H1 (cell line): ENCODE results near the gene PRLHR. TPM values are rescaled to one million over a fixed set of nuclear protein-coding genes. Genes with fewer than 3 reads are reported as not detected.

Source experiments
- CTCF ChIA-PET: fragments of 300-600 bp; sonication (Branson Sonifier 250); formaldehyde crosslinking; loops from one replicate; lab custom pipeline; 2021; ENCODE audit not compliant: partially characterized antibody; lab: Charles Lee
- POLR2A ChIA-PET: fragments of 300-600 bp; sonication (Branson Sonifier 250); formaldehyde crosslinking; loops from one replicate; lab custom pipeline; 2021; ENCODE audit warnings: inconsistent platforms; ENCODE audit not compliant: partially characterized antibody; lab: Charles Lee
- DNase-seq, 2 experiments: peaks; one replicate each; pipeline versions ENCODE4 v3.0.0 to v3.0.0-alpha.2; 2010 to 2022; ENCODE audit warnings: low spot score in 2 of 2, low read depth in 1 of 2, mixed read lengths in 1 of 2
- FAIRE-seq: peaks from 2 replicates; lab custom pipeline; 2011; peaks lifted over from hg19 to GRCh38; lab: Jason Lieb, UNC
- H2AFZ ChIP-seq: 2 replicates; pipeline ENCODE4 v1.8.1; 2012; ENCODE audit warnings: low read length, inconsistent platforms
- H2AK5ac ChIP-seq: 2 replicates; pipeline ENCODE4 v1.6.1; 2013; ENCODE audit warnings: low read depth, low read length
- H2BK120ac ChIP-seq: replicated peaks from 2 replicates; pipeline ENCODE3; 2013; ENCODE audit warnings: low read depth, low read length, inconsistent platforms
- H2BK12ac ChIP-seq: 2 replicates; pipeline ENCODE4 v1.6.1; 2013; ENCODE audit warnings: low read depth, low read length
- H2BK15ac ChIP-seq: 2 replicates; pipeline ENCODE4 v1.6.1; 2013; ENCODE audit warnings: low read length
- H2BK20ac ChIP-seq: 2 replicates; pipeline ENCODE4 v1.6.1; 2013; ENCODE audit warnings: low read length
- H2BK5ac ChIP-seq: 2 replicates; pipeline ENCODE4 v1.6.1; 2013; ENCODE audit warnings: low read depth, low read length
- H3K14ac ChIP-seq: 2 replicates; pipeline ENCODE4 v1.6.1; 2013; ENCODE audit warnings: inconsistent platforms; ENCODE audit not compliant: insufficient read length
- H3K18ac ChIP-seq: 2 replicates; pipeline ENCODE4 v1.6.1; 2013; ENCODE audit warnings: low read length; ENCODE audit errors: extremely low read depth
- H3K23ac ChIP-seq: 2 replicates; pipeline ENCODE4 v1.6.1; 2013; ENCODE audit warnings: inconsistent platforms; ENCODE audit not compliant: insufficient read length
- H3K23me2 ChIP-seq: 2 replicates; pipeline ENCODE4 v1.6.1; 2013; ENCODE audit warnings: low read depth, low read length
- H3K27ac ChIP-seq: 2 replicates; pipeline ENCODE4 v1.6.1; 2011; ENCODE audit warnings: low read depth, low read length, inconsistent platforms
- H3K27me3 ChIP-seq, 4 experiments: replicated peaks in 1 of 4; 1 replicate in 1 of 4; 2 replicates in 3 of 4; pipeline versions ENCODE4 v1.6.1 to v1.8.1; 2011 to 2013; ENCODE audit warnings: low read length in 3 of 4, mild to moderate bottlenecking in 3 of 4, inconsistent platforms in 2 of 4, mixed read lengths in 2 of 4, moderate library complexity in 1 of 4; ENCODE audit not compliant: control insufficient read depth in 3 of 4, insufficient read depth in 3 of 4; ENCODE audit errors: extremely low read depth in 1 of 4
- H3K36me3 ChIP-seq, 4 experiments: 2 replicates each; pipeline versions ENCODE4 v1.6.1 to v1.8.1; 2011 to 2013; ENCODE audit warnings: mild to moderate bottlenecking in 4 of 4, low read length in 3 of 4, moderate library complexity in 2 of 4, control low read depth in 1 of 4, inconsistent platforms in 1 of 4; ENCODE audit not compliant: insufficient read depth in 4 of 4, control insufficient read depth in 2 of 4
- H3K4ac ChIP-seq: replicated peaks from 2 replicates; pipeline ENCODE3; 2013; ENCODE audit warnings: low read length, low read depth, mixed read lengths, inconsistent platforms; ENCODE audit not compliant: insufficient read length
- H3K4me1 ChIP-seq, 4 experiments: replicated peaks in 1 of 4; 1 replicate in 1 of 4; 2 replicates in 3 of 4; pipeline versions ENCODE4 v1.6.1 to v1.8.1; 2011 to 2013; ENCODE audit warnings: low read length in 3 of 4, inconsistent platforms in 2 of 4, mixed read lengths in 1 of 4; ENCODE audit not compliant: insufficient read depth in 4 of 4, control insufficient read depth in 3 of 4
- H3K4me2 ChIP-seq, 2 experiments: 2 replicates each; pipeline versions ENCODE4 v1.6.1 to v1.8.1; 2011 to 2013; ENCODE audit warnings: low read depth in 2 of 2, low read length in 2 of 2, control low read depth in 1 of 2, inconsistent platforms in 1 of 2, mild to moderate bottlenecking in 1 of 2; ENCODE audit not compliant: insufficient read depth in 1 of 2
- H3K4me3 ChIP-seq, 4 experiments: fragments of 200-600, 300-600 bp in 1 of 4; sonication (generic), shearing (Covaris generic), sonication (Bioruptor Twin) in 1 of 4; 2 replicates each; pipeline versions ENCODE4 v1.5.1 to v1.8.1; 2011 to 2016; ENCODE audit warnings: low read length in 4 of 4, low read depth in 3 of 4, control low read depth in 2 of 4, inconsistent platforms in 2 of 4, mild to moderate bottlenecking in 2 of 4, mixed read lengths in 1 of 4, moderate library complexity in 1 of 4; ENCODE audit not compliant: insufficient read depth in 2 of 4; ENCODE audit errors: extremely low read depth in 1 of 4
- H3K56ac ChIP-seq: replicated peaks from 2 replicates; pipeline ENCODE3; 2013; ENCODE audit warnings: low read depth, mild to moderate bottlenecking, mixed read lengths, low read length, inconsistent platforms; ENCODE audit not compliant: insufficient read length
- H3K79me1 ChIP-seq: 2 replicates; pipeline ENCODE4 v1.6.1; 2013; ENCODE audit warnings: low read depth, low read length, control low read depth
- H3K79me2 ChIP-seq, 2 experiments: 2 replicates each; pipeline versions ENCODE4 v1.6.1 to v1.8.1; 2012 to 2013; ENCODE audit warnings: low read length in 2 of 2, mild to moderate bottlenecking in 2 of 2, inconsistent platforms in 1 of 2; ENCODE audit not compliant: insufficient read depth in 2 of 2, control insufficient read depth in 1 of 2
- H3K9ac ChIP-seq, 4 experiments: replicated peaks in 1 of 4; 1 replicate in 1 of 4; 2 replicates in 3 of 4; pipeline versions ENCODE4 v1.6.1 to v1.8.1; 2011 to 2013; ENCODE audit warnings: low read depth in 3 of 4, low read length in 3 of 4, control low read depth in 2 of 4, mild to moderate bottlenecking in 2 of 4, moderate library complexity in 2 of 4, inconsistent platforms in 1 of 4; ENCODE audit errors: extremely low read depth in 1 of 4
- H3K9me3 ChIP-seq, 2 experiments: 2 replicates each; pipeline versions ENCODE4 v1.6.1 to v1.8.1; 2012 to 2013; ENCODE audit warnings: mild to moderate bottlenecking in 2 of 2, moderate library complexity in 2 of 2, control low read depth in 1 of 2, inconsistent platforms in 1 of 2, low read depth in 1 of 2, low read length in 1 of 2, mixed read lengths in 1 of 2; ENCODE audit not compliant: insufficient read depth in 2 of 2
- H4K20me1 ChIP-seq, 2 experiments: replicated peaks in 1 of 2; 2 replicates each; pipeline versions ENCODE3 to v1.8.1; 2011 to 2013; ENCODE audit warnings: inconsistent platforms in 2 of 2, low read length in 2 of 2, mild to moderate bottlenecking in 1 of 2; ENCODE audit not compliant: insufficient read depth in 2 of 2, control insufficient read depth in 1 of 2
- H4K5ac ChIP-seq: 2 replicates; pipeline ENCODE4 v1.6.1; 2013; ENCODE audit warnings: low read length, low read depth, mixed read lengths, inconsistent platforms; ENCODE audit not compliant: insufficient read length
- H4K8ac ChIP-seq: 2 replicates; pipeline ENCODE4 v1.8.0; 2013; ENCODE audit warnings: mild to moderate bottlenecking, moderate library complexity, low read length, inconsistent platforms; ENCODE audit not compliant: insufficient read depth; ENCODE audit errors: extremely low read depth
- H4K91ac ChIP-seq: replicated peaks from 2 replicates; pipeline ENCODE3; 2013; ENCODE audit warnings: low read length, mixed read lengths, inconsistent platforms; ENCODE audit not compliant: insufficient read length
- WGBS, 2 experiments: shearing (Covaris generic) in 1 of 2; methylation state at CpG; one replicate each; pipeline versions ENCODE4 v1.1.6 to v1.1.7; 2013 to 2015; ENCODE audit warnings: low lambda C conversion rate in 2 of 2, mixed read lengths in 2 of 2, inconsistent platforms in 1 of 2, low coverage in 1 of 2, missing lambda C conversion rate in 1 of 2; ENCODE audit not compliant: insufficient replicate concordance in 2 of 2, insufficient coverage in 1 of 2, insufficient read length in 1 of 2; ENCODE audit errors: extremely low coverage in 1 of 2, missing lambda C conversion rate in 1 of 2; 5-methylcytosine and 5-hydroxymethylcytosine counted together
- polyA plus RNA-seq, 7 experiments: library from polyadenylated mRNA; depleted of rRNA in 3 of 7; stranded (reverse) in 5 of 7; unstranded in 2 of 7; fragments of >200 nt in 5 of 7; fragments of 200-250 nt in 2 of 7; gene quantifications; 1 replicate in 5 of 7; 2 replicates in 1 of 7; 4 replicates in 1 of 7; pipeline versions ENCODE4 v1.2.1 to v1.2.3, GENCODE V29; 2011 to 2013; ENCODE audit warnings: missing spikeins in 2 of 7, mixed read lengths in 2 of 7
- total RNA-seq: library from RNA; stranded (reverse); fragmentation: NEBNext Ultra II Directional; extraction: Animal tissue kit (Norgen Biotek cat#: 25700); gene quantifications from 2 replicates; pipeline ENCODE4 v1.2.1, GENCODE V29; 2021

PRLHR gene
- total and polyA plus RNA-seq, 2 of the 8 experiments (the other 6 are each of a cell fraction or from before 2014, with no cell fraction given): not detected

- Histone ChIP-seq H3K23me2 (no peaks in the 10 kb centered on the region), H2BK15ac (no peak overlapping the region), H3K56ac (no peak overlapping the region), H3K27me3 (no peaks in the 10 kb centered on the region; a peak in 1 of 7 replicates), H4K91ac (no peak overlapping the region), H3K23ac (no peak overlapping the region), H2BK120ac (no peak overlapping the region), H3K14ac (no peak overlapping the region), H3K18ac (no peak overlapping the region), H3K9ac (no peak overlapping the region), H3K79me1 (no peaks in the 10 kb centered on the region), H3K4me1 (peaks cover 0 to 7% (median 1%) of the 10 kb centered on the region in 4 experiments; a peak in 4 of 7 replicates), H3K36me3 (no peaks in the 10 kb centered on the region), H3K4ac (no peak overlapping the region), H3K4me2 (no peak overlapping the region), H2AK5ac (no peak overlapping the region), H3K27ac (no peak overlapping the region), H2BK20ac (no peak overlapping the region), H4K20me1 (no peaks in the 10 kb centered on the region), H3K4me3 (no peak overlapping the region), H2BK5ac (no peak overlapping the region), H2AFZ (no peak overlapping the region), H3K9me3 (peaks cover 0 to 7% of the 10 kb centered on the region in 2 experiments; a peak in 2 of 4 replicates), H2BK12ac (no peak overlapping the region), H4K8ac (no peak overlapping the region), H3K79me2 (no peaks in the 10 kb centered on the region), H4K5ac (no peak overlapping the region)
- no peak for FAIRE-seq
- no peak for DNase-seq
- POLR2A ChIA-PET: interaction anchor here (1.0 kb wide), 1 partner anchor 65 kb away, joined by 3 read pairs; no protein-coding TSS in a partner anchor
- CTCF ChIA-PET: interaction anchor here (0.8 to 1.8 kb wide), 6 partner anchors 13 to 238 kb away, joined by 3 to 6 read pairs (median 3); no protein-coding TSS in a partner anchor
- 90% methylated on average over 3 of the region's 3 CpGs; no CpG with 5 or more reads in 1 of the 2 experiments for whole genome bisulfite sequencing, 2 experiments
Measured at GRCh38 chr10:118563373-118563890, 32.0 kb downstream of the PRLHR start.
